PC-3 (cell line): Measurements from ENCODE around the gene DAPK1. TPM values are rescaled to one million over a fixed set of nuclear protein-coding genes. Genes with fewer than 3 reads are reported as not detected.

Source experiments
- ATAC-seq: fragments of 200-7000 bp; cut with Tn5 transposase; 2 replicates; pipeline ENCODE4 v1.9.1; 2020; ENCODE audit warnings: mild to moderate bottlenecking, moderate library complexity
- BruUV-seq: library from RNA; stranded (reverse); fragments of 400-500 nt; replicated peaks from 2 replicates; lab custom pipeline; 2021; lab: Mats Ljungman, UMichigan
- CTCF ChIA-PET: fragments of 300-600 bp; sonication (Branson Sonifier 250); formaldehyde crosslinking; loops from one replicate; lab custom pipeline; 2022; ENCODE audit warnings: antibody characterized with exemption; lab: Charles Lee
- POLR2A ChIA-PET: fragments of 300-600 bp; sonication (Branson Sonifier 250); formaldehyde crosslinking; loops from one replicate; lab custom pipeline; 2022; ENCODE audit warnings: antibody characterized with exemption; ENCODE audit not compliant: unreplicated experiment; lab: Charles Lee
- DNase-seq: peaks from one replicate; pipeline ENCODE4 v3.0.0-alpha.2; 2015
- H2AFZ ChIP-seq: fragments of 300-600 bp; sonication (generic); 2 replicates; pipeline ENCODE4 v1.6.0; 2016; ENCODE audit warnings: antibody characterized with exemption, low read length
- H3F3A ChIP-seq: fragments of 300-600 bp; sonication (generic); one replicate; pipeline ENCODE4 v1.6.0; 2017; ENCODE audit warnings: antibody characterized with exemption, low read length, control low read depth, mild to moderate bottlenecking; ENCODE audit not compliant: unreplicated experiment
- H3K27ac ChIP-seq: fragments of 300-600 bp; sonication (generic); 2 replicates; pipeline ENCODE4 v1.5.1; 2016; ENCODE audit warnings: mild to moderate bottlenecking, low read length
- H3K27me3 ChIP-seq: fragments of 300-600 bp; sonication (generic); 2 replicates; pipeline ENCODE4 v1.6.1; 2016; ENCODE audit warnings: low read length, mixed read lengths
- H3K36me3 ChIP-seq: fragments of 300-600 bp; sonication (generic); 2 replicates; pipeline ENCODE4 v1.6.1; 2016; ENCODE audit warnings: low read depth, mixed run types, low read length, mixed read lengths
- H3K4me1 ChIP-seq: fragments of 300-600 bp; sonication (generic); 2 replicates; pipeline ENCODE4 v1.5.1; 2016; ENCODE audit warnings: low read length; ENCODE audit not compliant: insufficient read depth
- H3K4me2 ChIP-seq: fragments of 300-600 bp; sonication (generic); 2 replicates; pipeline ENCODE4 v1.6.0; 2016; ENCODE audit warnings: low read length
- H3K4me3 ChIP-seq: fragments of 300-600 bp; sonication (generic); 2 replicates; pipeline ENCODE4 v1.5.1; 2016; ENCODE audit warnings: mild to moderate bottlenecking, low read length, mixed read lengths
- H3K79me2 ChIP-seq: fragments of 300-600 bp; sonication (generic); 2 replicates; pipeline ENCODE4 v1.6.1; 2017; ENCODE audit warnings: low read length, mixed read lengths
- H3K9ac ChIP-seq: fragments of 300-600 bp; sonication (generic); 2 replicates; pipeline ENCODE4 v1.6.0; 2016; ENCODE audit warnings: mild to moderate bottlenecking, low read length
- H3K9me2 ChIP-seq: fragments of 300-600 bp; sonication (generic); replicated peaks from 2 replicates; pipeline ENCODE4 v1.6.1; 2016; ENCODE audit warnings: mixed run types, low read length, mixed read lengths
- H3K9me3 ChIP-seq: fragments of 300-600 bp; sonication (generic); 2 replicates; pipeline ENCODE4 v1.6.1; 2016; ENCODE audit warnings: low read length, mixed read lengths
- H4K20me1 ChIP-seq: fragments of 300-600 bp; sonication (generic); 2 replicates; pipeline ENCODE4 v1.6.1; 2016; ENCODE audit warnings: low read length, mixed read lengths
- EZH2 ChIP-seq: fragments of 300-600 bp; sonication (generic); IDR thresholded peaks from one replicate; pipeline ENCODE4 v1.6.1; 2017; ENCODE audit warnings: antibody characterized with exemption, mild to moderate bottlenecking, low read length; ENCODE audit not compliant: unreplicated experiment
- EZH2phosphoT487 ChIP-seq: fragments of 300-600 bp; sonication (generic); IDR thresholded peaks from 2 replicates; pipeline ENCODE4 v1.6.1; 2018; ENCODE audit warnings: mild to moderate bottlenecking, antibody characterized with exemption, low read length, borderline replicate concordance
- intact Hi-C: fragments of 100-400 bp; cut with micrococcal nuclease; formaldehyde crosslinking; loops from 2 replicates; pipeline ENCODE4 v1.9.0; 2023
- total RNA-seq: library from RNA; depleted of rRNA; stranded (reverse); fragments of >200 nt; gene quantifications from 2 replicates; pipeline ENCODE4 v1.2.3, GENCODE V29; 2014
- TF ChIP-seq, protein P1 (sequence below): fragments of 300-600 bp; sonication (generic); conservative IDR thresholded peaks from 2 replicates; pipeline ENCODE4 v1.5.1; 2017; ENCODE audit warnings: antibody characterized with exemption, low read depth, mild to moderate bottlenecking, low read length

Gene DAPK1
- total RNA-seq, 1 experiment from 2014 or later: not detected

DNA sequence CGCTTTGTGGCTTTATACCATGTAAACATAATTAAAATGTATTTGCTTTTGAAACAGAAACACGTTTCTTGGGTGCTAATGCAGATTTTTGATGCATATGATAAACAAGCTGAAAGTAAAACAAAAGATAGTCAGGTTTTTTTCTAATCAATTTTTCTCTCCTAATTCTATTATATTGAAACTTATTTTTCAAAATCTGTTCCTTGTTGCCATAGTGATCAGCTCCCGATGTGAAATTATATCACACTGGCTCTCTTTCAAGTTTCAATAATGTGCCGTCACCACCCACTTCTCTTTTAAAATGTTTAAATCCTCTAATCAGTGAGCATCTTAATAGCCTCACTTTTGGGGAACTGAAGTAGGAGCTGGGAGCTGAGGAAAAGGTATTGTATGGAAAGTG, 36.4 kb upstream of the DAPK1 start:
- no peak overlapping the region for H3K27ac ChIP-seq
- H4K20me1 ChIP-seq: no peaks in the 10 kb centered on the region
- no peaks in the 10 kb centered on the region for H3K36me3 ChIP-seq
- H3K9ac ChIP-seq: no peak overlapping the region
- H3K4me3 ChIP-seq: no peak overlapping the region
- H3K79me2 ChIP-seq: no peaks in the 10 kb centered on the region
- H3K27me3 ChIP-seq: no peaks in the 10 kb centered on the region; the same call in 1 of the 2 replicates
- TF ChIP-seq, protein P1, sequence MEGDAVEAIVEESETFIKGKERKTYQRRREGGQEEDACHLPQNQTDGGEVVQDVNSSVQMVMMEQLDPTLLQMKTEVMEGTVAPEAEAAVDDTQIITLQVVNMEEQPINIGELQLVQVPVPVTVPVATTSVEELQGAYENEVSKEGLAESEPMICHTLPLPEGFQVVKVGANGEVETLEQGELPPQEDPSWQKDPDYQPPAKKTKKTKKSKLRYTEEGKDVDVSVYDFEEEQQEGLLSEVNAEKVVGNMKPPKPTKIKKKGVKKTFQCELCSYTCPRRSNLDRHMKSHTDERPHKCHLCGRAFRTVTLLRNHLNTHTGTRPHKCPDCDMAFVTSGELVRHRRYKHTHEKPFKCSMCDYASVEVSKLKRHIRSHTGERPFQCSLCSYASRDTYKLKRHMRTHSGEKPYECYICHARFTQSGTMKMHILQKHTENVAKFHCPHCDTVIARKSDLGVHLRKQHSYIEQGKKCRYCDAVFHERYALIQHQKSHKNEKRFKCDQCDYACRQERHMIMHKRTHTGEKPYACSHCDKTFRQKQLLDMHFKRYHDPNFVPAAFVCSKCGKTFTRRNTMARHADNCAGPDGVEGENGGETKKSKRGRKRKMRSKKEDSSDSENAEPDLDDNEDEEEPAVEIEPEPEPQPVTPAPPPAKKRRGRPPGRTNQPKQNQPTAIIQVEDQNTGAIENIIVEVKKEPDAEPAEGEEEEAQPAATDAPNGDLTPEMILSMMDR: no peak
- TF ChIP-seq EZH2 (no peak), EZH2phosphoT487 (no peak)
- DNase-seq (no peak), ATAC-seq (no peak)
- H3F3A ChIP-seq: no peaks in the 10 kb centered on the region
- no TSS peak for BruUV-seq
- no peaks in the 10 kb centered on the region for H3K4me1 ChIP-seq
- no peak overlapping the region for H2AFZ ChIP-seq
- no peak overlapping the region for H3K4me2 ChIP-seq
- CTCF ChIA-PET: no interaction called here
- H3K9me2 ChIP-seq: no peaks in the 10 kb centered on the region
- intact Hi-C loops: no loop called here
- POLR2A ChIA-PET: no interaction called here
- H3K9me3 ChIP-seq: no peaks in the 10 kb centered on the region

DNA sequence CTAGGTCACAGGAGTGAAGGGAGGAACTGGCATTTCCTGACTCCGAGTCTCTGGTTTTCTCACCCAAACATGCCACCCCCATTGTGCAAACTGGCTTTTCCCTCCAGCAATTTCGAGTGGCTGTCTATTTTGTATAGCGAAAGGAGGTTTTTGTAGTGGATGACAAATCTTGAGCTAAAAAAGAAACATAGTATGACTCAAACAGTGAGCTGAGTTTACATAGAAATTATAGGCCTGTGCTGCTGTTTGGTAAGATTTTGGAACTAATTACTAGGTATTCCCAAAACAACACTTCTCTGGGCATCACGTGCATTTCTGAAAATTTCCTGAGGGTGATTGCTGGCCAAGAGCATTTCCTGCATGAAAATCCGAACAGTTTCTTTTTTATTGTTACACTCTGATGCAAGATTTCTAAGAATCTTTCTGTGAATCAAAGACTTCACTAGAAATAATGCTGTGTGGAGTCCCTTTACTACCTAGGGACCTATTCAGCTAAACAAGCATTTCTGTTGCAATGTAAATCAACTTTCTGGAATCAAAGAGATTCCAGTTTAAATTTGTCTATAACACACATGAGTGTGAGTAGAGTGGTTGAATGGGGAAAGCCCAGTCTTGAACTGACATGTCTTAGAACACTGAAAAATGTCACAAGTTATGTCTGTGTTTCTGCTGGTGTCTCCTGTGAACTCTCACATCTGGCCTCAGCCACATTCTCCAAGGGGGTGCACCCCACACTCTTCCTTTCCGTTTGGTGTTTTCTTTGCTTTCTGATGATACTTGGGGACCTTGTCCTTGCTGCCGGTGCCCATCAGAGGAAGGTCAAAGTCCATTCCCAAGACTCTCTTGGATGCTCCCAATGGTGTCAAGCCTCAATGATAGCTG, 33.3 kb upstream of the DAPK1 start:
- no peaks in the 10 kb centered on the region; the same call in 1 of the 2 replicates for H3K27me3 ChIP-seq
- H2AFZ ChIP-seq: no peak overlapping the region
- ChIA-PET CTCF (no interaction called here), POLR2A (no interaction called here)
- H3K36me3 ChIP-seq: no peaks in the 10 kb centered on the region
- H3K4me1 ChIP-seq: no peaks in the 10 kb centered on the region
- no peak for DNase-seq
- H3K79me2 ChIP-seq: no peaks in the 10 kb centered on the region
- intact Hi-C loops: no loop called here
- BruUV-seq: no TSS peak
- H3K9me2 ChIP-seq: no peaks in the 10 kb centered on the region
- H3K9ac ChIP-seq: no peak overlapping the region
- no peaks in the 10 kb centered on the region for H3K9me3 ChIP-seq
- no peaks in the 10 kb centered on the region for H3F3A ChIP-seq
- no peaks in the 10 kb centered on the region for H4K20me1 ChIP-seq
- TF ChIP-seq EZH2 (no peak), EZH2phosphoT487 (no peak)
- H3K4me3 ChIP-seq: no peak overlapping the region
- no peak for ATAC-seq
- H3K4me2 ChIP-seq: no peak overlapping the region
- H3K27ac ChIP-seq: no peak overlapping the region

DNA sequence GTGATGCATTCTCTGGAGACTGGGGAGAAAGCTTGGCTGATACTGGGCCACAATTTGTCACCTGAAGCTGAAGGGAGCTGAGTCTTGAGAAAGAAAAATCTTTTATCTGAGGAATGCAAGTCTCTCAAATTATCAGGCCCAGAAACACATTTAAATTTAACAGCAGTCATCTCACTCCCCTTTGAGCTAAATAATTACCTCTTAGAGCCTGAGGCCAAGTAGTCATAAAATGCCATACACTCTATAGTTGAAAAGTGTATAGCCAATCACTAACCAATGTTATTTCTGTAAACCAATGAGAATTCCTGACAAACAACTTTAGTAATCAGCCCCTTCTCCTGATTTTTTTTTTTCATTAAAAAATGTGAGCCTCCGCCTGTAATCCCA, 32.7 kb upstream of the DAPK1 start:
- H3F3A ChIP-seq: no peaks in the 10 kb centered on the region
- no peaks in the 10 kb centered on the region for H3K9me3 ChIP-seq
- TF ChIP-seq, protein P1: no peak
- TF ChIP-seq EZH2phosphoT487 (no peak), EZH2 (no peak)
- ChIA-PET CTCF (no interaction called here), POLR2A (no interaction called here)
- H3K4me2 ChIP-seq: no peak overlapping the region
- DNase-seq (no peak), ATAC-seq (no peak)
- no peaks in the 10 kb centered on the region for H3K4me1 ChIP-seq
- H3K27me3 ChIP-seq: no peaks in the 10 kb centered on the region; the same call in 1 of the 2 replicates
- no peaks in the 10 kb centered on the region for H4K20me1 ChIP-seq
- H2AFZ ChIP-seq: no peak overlapping the region
- no peak overlapping the region for H3K27ac ChIP-seq
- no TSS peak for BruUV-seq
- intact Hi-C loops: no loop called here
- no peaks in the 10 kb centered on the region for H3K9me2 ChIP-seq
- H3K4me3 ChIP-seq: no peak overlapping the region
- H3K79me2 ChIP-seq: no peaks in the 10 kb centered on the region
- H3K9ac ChIP-seq: no peak overlapping the region
- no peaks in the 10 kb centered on the region for H3K36me3 ChIP-seq
